OCI-LY7 (cell line): Measurements from ENCODE around the gene TAOK1. TPM values are rescaled to one million over a fixed set of nuclear protein-coding genes. Genes with fewer than 3 reads are reported as not detected.

Experiments used
- BruUV-seq: library from RNA; stranded (reverse); fragments of 400-500 nt; replicated peaks from 2 replicates; lab custom pipeline; 2021; lab: Mats Ljungman, UMichigan
- CTCF ChIA-PET: fragments of 300-600 bp; sonication (Branson Sonifier 250); formaldehyde crosslinking; loops from one replicate; lab custom pipeline; 2022; ENCODE audit warnings: antibody characterized with exemption; ENCODE audit not compliant: unreplicated experiment; lab: Charles Lee
- POLR2A ChIA-PET: fragments of 300-600 bp; sonication (Branson Sonifier 250); formaldehyde crosslinking; loops from one replicate; lab custom pipeline; 2022; ENCODE audit warnings: antibody characterized with exemption; lab: Charles Lee
- DNase-seq: peaks from one replicate; pipeline ENCODE4 v3.0.0-alpha.2; 2015; ENCODE audit warnings: low spot score
- H2AFZ ChIP-seq: fragments of 200-600 bp; sonication (generic), shearing (Covaris generic); 2 replicates; pipeline ENCODE4 v1.6.1; 2014; ENCODE audit warnings: mild to moderate bottlenecking, antibody characterized with exemption, low read length, moderate library complexity
- H3K27ac ChIP-seq: fragments of 200-600 bp; sonication (generic); 2 replicates; pipeline ENCODE4 v1.5.1; 2014; ENCODE audit warnings: mixed run types, low read depth, mild to moderate bottlenecking, moderate library complexity, low read length, inconsistent platforms; ENCODE audit not compliant: poor library complexity, severe bottlenecking
- H3K36me3 ChIP-seq: fragments of 200-600 bp; sonication (generic); 2 replicates; pipeline ENCODE4 v1.6.1; 2014; ENCODE audit warnings: mild to moderate bottlenecking, antibody characterized with exemption, low read length, moderate library complexity, mixed read lengths; ENCODE audit not compliant: insufficient read depth
- H3K4me1 ChIP-seq: fragments of 200-600 bp; sonication (generic); 2 replicates; pipeline ENCODE4 v1.5.1; 2014; ENCODE audit warnings: mild to moderate bottlenecking, low read length; ENCODE audit not compliant: insufficient read depth, poor library complexity, severe bottlenecking
- H3K4me2 ChIP-seq: fragments of 200-600 bp; sonication (generic); 2 replicates; pipeline ENCODE4 v1.6.1; 2014; ENCODE audit warnings: mild to moderate bottlenecking, low read length
- H3K4me3 ChIP-seq: fragments of 200-600 bp; sonication (generic); 2 replicates; pipeline ENCODE4 v1.5.1; 2014; ENCODE audit warnings: mild to moderate bottlenecking, low read depth, low read length; ENCODE audit not compliant: poor library complexity, severe bottlenecking
- H3K79me2 ChIP-seq: fragments of 200-600 bp; sonication (generic); 2 replicates; pipeline ENCODE4 v1.6.1; 2016; ENCODE audit warnings: low read depth, mild to moderate bottlenecking, low read length, moderate library complexity, mixed read lengths; ENCODE audit not compliant: insufficient read depth
- H3K9me2 ChIP-seq: fragments of 200-600 bp; sonication (generic); 2 replicates; pipeline ENCODE4 v1.6.1; 2016; ENCODE audit warnings: mild to moderate bottlenecking, low read length, mixed read lengths; ENCODE audit not compliant: insufficient read depth
- H3K9me3 ChIP-seq: fragments of 200-600 bp; sonication (generic); 2 replicates; pipeline ENCODE4 v1.6.1; 2014; ENCODE audit warnings: mild to moderate bottlenecking, mixed run types, low read length, mixed read lengths
- H4K20me1 ChIP-seq: fragments of 200-600 bp; sonication (generic); 2 replicates; pipeline ENCODE4 v1.6.1; 2014; ENCODE audit warnings: mild to moderate bottlenecking, antibody characterized with exemption, low read length, moderate library complexity, mixed read lengths; ENCODE audit not compliant: insufficient read depth
- EZH2phosphoT487 ChIP-seq: fragments of 200-600 bp; sonication (generic); IDR thresholded peaks from 2 replicates; pipeline ENCODE4 v1.6.1; 2018; ENCODE audit warnings: low read depth, borderline replicate concordance, mild to moderate bottlenecking, mixed run types, antibody characterized with exemption, low read length, moderate library complexity, mixed read lengths
- intact Hi-C: fragments of 100-400 bp; cut with micrococcal nuclease; formaldehyde crosslinking; loops from one replicate; pipeline ENCODE4 v1.10.0; 2022; ENCODE audit not compliant: unreplicated experiment
- small RNA-seq: library from RNA; depleted of rRNA; stranded (forward); fragments of <200 nt; gene quantifications from one replicate; pipeline ENCODE3, GENCODE V24; 2014
- total RNA-seq, 2 experiments: library from RNA; depleted of rRNA in 1 of 2; stranded (reverse); fragments of >200 nt in 1 of 2; shearing (Covaris generic) in 1 of 2; gene quantifications; 2 replicates each; pipeline ENCODE4 v1.2.3, GENCODE V29; 2014 to 2022
- TF ChIP-seq, protein P1 (sequence below): fragments of 200-600 bp; sonication (generic); conservative IDR thresholded peaks from 2 replicates; pipeline ENCODE4 v1.5.1; 2014; ENCODE audit warnings: mild to moderate bottlenecking, antibody characterized with exemption, low read length, moderate library complexity, mixed read lengths

Gene TAOK1
- total RNA-seq, 2 experiments from 2014 or later = 30.4 to 46.8 TPM

DNA sequence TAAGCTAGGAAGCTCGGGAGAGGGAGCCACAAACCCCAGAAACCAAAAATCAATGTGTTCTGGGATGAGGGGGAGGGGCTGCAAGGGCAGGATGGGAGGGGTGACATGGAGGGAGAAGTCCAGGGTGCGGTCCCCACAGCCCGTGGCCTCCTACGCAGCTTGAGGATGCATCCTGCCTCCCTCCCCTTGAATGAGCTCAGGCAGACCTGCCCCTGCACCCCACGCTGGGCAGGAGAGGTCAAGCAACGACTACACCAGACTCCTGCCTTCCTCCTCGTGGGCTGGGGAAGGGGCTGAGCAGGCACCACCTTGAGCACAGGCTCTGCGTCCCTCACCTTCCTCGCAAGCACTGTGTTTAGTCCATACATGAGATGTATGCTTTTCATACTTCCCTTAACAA, 206.6 kb downstream of the TAOK1 start:
- POLR2A ChIA-PET = no interaction called here
- Histone ChIP-seq H3K4me1 (peaks cover 27% of the 10 kb centered on the region), H3K4me3 (no peak overlapping the region), H3K9me2 (no peaks in the 10 kb centered on the region), H3K79me2 (peaks cover 7% of the 10 kb centered on the region; the same call in 1 of the 2 replicates), H2AFZ (no peak overlapping the region), H3K27ac (no peak overlapping the region), H3K4me2 (no peak overlapping the region), H4K20me1 (peaks cover 11% of the 10 kb centered on the region; the same call in 1 of the 2 replicates), H3K36me3 (no peaks in the 10 kb centered on the region), H3K9me3 (no peaks in the 10 kb centered on the region)
- no TSS peak for BruUV-seq
- CTCF ChIA-PET = no interaction called here
- no peak for DNase-seq
- intact Hi-C loops = no loop called here
- TF ChIP-seq, protein P1, sequence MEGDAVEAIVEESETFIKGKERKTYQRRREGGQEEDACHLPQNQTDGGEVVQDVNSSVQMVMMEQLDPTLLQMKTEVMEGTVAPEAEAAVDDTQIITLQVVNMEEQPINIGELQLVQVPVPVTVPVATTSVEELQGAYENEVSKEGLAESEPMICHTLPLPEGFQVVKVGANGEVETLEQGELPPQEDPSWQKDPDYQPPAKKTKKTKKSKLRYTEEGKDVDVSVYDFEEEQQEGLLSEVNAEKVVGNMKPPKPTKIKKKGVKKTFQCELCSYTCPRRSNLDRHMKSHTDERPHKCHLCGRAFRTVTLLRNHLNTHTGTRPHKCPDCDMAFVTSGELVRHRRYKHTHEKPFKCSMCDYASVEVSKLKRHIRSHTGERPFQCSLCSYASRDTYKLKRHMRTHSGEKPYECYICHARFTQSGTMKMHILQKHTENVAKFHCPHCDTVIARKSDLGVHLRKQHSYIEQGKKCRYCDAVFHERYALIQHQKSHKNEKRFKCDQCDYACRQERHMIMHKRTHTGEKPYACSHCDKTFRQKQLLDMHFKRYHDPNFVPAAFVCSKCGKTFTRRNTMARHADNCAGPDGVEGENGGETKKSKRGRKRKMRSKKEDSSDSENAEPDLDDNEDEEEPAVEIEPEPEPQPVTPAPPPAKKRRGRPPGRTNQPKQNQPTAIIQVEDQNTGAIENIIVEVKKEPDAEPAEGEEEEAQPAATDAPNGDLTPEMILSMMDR = no peak
- TF ChIP-seq EZH2phosphoT487 = no peak

DNA sequence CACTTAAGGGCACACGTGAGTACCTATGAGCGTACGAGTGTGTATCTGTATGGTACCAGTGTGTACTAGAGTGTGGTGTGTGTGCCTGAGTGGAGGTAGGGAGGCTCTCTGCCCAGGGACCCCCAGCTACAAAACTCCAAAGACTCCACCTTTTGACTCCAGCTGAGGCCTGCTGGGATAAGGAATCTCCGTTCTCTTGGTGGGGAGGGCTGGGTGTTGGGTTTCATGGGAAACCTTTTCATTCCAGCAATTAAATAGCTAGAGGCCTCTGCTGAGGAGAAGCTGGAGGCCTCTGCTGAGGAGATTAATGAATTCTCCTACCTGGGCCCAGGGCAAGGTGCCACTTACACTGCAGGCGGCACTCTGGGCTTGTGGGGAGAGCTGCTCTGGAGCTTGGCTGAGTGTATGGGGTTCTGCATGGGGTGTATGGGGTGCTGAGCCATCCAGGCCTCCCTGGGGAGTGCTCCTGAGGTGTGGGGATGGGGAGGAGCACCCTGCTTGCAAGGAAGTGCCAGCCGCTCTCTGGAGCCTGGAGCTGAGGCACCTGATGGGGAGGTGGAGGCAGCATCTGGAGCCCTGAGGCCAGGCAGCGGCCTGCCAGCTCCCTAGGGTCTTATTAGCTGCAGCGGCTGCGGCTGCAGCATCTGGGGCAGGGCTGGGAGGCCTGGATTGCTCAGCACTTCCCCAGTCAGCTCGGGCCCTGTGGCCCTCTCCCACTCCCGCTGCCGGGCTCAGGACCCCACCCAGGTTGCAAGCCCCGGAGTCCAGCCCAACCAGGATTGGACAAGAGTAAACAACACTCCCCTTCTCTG, 207.4 kb downstream of the TAOK1 start:
- Histone ChIP-seq H2AFZ (no peak overlapping the region), H3K4me3 (no peak overlapping the region), H3K9me2 (no peaks in the 10 kb centered on the region), H3K9me3 (no peaks in the 10 kb centered on the region), H3K27ac (no peak overlapping the region), H4K20me1 (peaks cover 11% of the 10 kb centered on the region; the same call in 1 of the 2 replicates), H3K36me3 (no peaks in the 10 kb centered on the region), H3K79me2 (peaks cover 7% of the 10 kb centered on the region; the same call in 1 of the 2 replicates), H3K4me1 (peaks cover 19% of the 10 kb centered on the region), H3K4me2 (no peak overlapping the region)
- TF ChIP-seq, protein P1 = no peak
- TF ChIP-seq EZH2phosphoT487 = no peak
- ChIA-PET POLR2A (interaction anchor here (0.7 kb wide), 1 partner anchor 422 kb away, joined by 3 read pairs; no protein-coding TSS in a partner anchor), CTCF (no interaction called here)
- DNase-seq = no peak
- intact Hi-C loops = no loop called here
- no TSS peak for BruUV-seq

Small RNA genes within 50 kb of the gene (small RNA-seq; reads per million reads assigned to genes)
- not detected for gene RNU4-34P
- not detected for gene RNU6-1034P
- not detected for gene RNU6-711P

Other genes with a start within 250 kb of the TAOK1 start
- gene MYO18A, start 210.0 kb upstream of the TAOK1 start, total RNA-seq (2014; rRNA removed; shearing (Covaris generic)) = 124 and 131 TPM in 2 replicates
- 128 and 143 TPM in 2 replicates for gene MYO18A, start 210.0 kb upstream of the TAOK1 start, total RNA-seq (2022)
- not detected in 2 replicates for gene CRYBA1, start 143.5 kb upstream of the TAOK1 start, total RNA-seq (2014; rRNA removed; shearing (Covaris generic))
- gene CRYBA1, start 143.5 kb upstream of the TAOK1 start, total RNA-seq (2022) = not detected in 2 replicates
- gene NUFIP2, start 96.2 kb upstream of the TAOK1 start, total RNA-seq (2014; rRNA removed; shearing (Covaris generic)) = 36.0 and 37.1 TPM in 2 replicates
- gene NUFIP2, start 96.2 kb upstream of the TAOK1 start, total RNA-seq (2022) = 70.4 and 71.4 TPM in 2 replicates
- gene ABHD15, start 176.7 kb downstream of the TAOK1 start, total RNA-seq (2014; rRNA removed; shearing (Covaris generic)) = 7.7 and 8.5 TPM in 2 replicates
- gene ABHD15, start 176.7 kb downstream of the TAOK1 start, total RNA-seq (2022) = 13.9 and 15.3 TPM in 2 replicates
- gene TP53I13, start 178.3 kb downstream of the TAOK1 start, total RNA-seq (2014; rRNA removed; shearing (Covaris generic)) = 27.5 and 30.9 TPM in 2 replicates
- gene TP53I13, start 178.3 kb downstream of the TAOK1 start, total RNA-seq (2022) = 20.8 and 26.5 TPM in 2 replicates
- 38.8 and 44.3 TPM in 2 replicates for gene GIT1, start 199.3 kb downstream of the TAOK1 start, total RNA-seq (2014; rRNA removed; shearing (Covaris generic))
- 60.2 and 69.6 TPM in 2 replicates for gene GIT1, start 199.3 kb downstream of the TAOK1 start, total RNA-seq (2022)
- 17.8 and 22.8 TPM in 2 replicates for gene ANKRD13B, start 202.8 kb downstream of the TAOK1 start, total RNA-seq (2014; rRNA removed; shearing (Covaris generic))
- 30.5 and 32.8 TPM in 2 replicates for gene ANKRD13B, start 202.8 kb downstream of the TAOK1 start, total RNA-seq (2022)
- gene CORO6, start 232.5 kb downstream of the TAOK1 start, total RNA-seq (2014; rRNA removed; shearing (Covaris generic)) = 3.9 and 5.9 TPM in 2 replicates
- gene CORO6, start 232.5 kb downstream of the TAOK1 start, total RNA-seq (2022) = 6.2 and 7.5 TPM in 2 replicates